SU-DHL-6 (cell line): Measurements from ENCODE around the gene SMARCC2.

ENCODE experiments used
- EZH2phosphoT487 ChIP-seq: fragments of 200-600 bp; sonication (generic), shearing (Covaris generic); conservative IDR thresholded peaks from 2 replicates; pipeline ENCODE4 v1.6.1; 2018; ENCODE audit warnings: mild to moderate bottlenecking, antibody characterized with exemption, low read length, moderate library complexity, mixed read lengths
- TF ChIP-seq, protein P1 (sequence below): fragments of 200-600 bp; sonication (generic); IDR thresholded peaks from one replicate; pipeline ENCODE4 v1.5.1; 2017; ENCODE audit warnings: antibody characterized with exemption, mild to moderate bottlenecking, low read length, moderate library complexity; ENCODE audit not compliant: insufficient read depth, poor library complexity, severe bottlenecking

DNA sequence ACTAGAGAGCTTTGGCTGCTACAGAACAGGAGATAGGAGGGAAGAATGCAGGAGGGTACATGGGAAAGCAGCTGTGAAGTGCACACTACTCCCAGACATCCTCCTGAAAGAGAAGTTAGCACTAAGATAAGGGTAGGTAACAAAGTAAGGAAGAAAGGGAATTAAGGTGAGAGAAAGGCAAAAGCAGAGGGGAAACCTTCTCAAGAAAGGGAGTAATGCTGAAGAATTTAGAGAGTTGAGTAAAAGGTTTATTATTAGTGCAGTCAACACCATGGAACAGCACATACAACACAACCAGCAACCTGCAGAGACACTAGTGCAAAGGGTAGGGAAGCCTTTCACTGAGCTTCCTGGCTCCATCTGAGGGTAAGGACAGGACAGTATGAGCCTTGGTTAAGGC is 15.0 kb upstream of the SMARCC2 start:
- TF ChIP-seq, protein P1, sequence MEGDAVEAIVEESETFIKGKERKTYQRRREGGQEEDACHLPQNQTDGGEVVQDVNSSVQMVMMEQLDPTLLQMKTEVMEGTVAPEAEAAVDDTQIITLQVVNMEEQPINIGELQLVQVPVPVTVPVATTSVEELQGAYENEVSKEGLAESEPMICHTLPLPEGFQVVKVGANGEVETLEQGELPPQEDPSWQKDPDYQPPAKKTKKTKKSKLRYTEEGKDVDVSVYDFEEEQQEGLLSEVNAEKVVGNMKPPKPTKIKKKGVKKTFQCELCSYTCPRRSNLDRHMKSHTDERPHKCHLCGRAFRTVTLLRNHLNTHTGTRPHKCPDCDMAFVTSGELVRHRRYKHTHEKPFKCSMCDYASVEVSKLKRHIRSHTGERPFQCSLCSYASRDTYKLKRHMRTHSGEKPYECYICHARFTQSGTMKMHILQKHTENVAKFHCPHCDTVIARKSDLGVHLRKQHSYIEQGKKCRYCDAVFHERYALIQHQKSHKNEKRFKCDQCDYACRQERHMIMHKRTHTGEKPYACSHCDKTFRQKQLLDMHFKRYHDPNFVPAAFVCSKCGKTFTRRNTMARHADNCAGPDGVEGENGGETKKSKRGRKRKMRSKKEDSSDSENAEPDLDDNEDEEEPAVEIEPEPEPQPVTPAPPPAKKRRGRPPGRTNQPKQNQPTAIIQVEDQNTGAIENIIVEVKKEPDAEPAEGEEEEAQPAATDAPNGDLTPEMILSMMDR: no peak
- TF ChIP-seq EZH2phosphoT487: no peak
